ENCODE measurements around the gene DAD1.

Gene DAD1

DNA sequence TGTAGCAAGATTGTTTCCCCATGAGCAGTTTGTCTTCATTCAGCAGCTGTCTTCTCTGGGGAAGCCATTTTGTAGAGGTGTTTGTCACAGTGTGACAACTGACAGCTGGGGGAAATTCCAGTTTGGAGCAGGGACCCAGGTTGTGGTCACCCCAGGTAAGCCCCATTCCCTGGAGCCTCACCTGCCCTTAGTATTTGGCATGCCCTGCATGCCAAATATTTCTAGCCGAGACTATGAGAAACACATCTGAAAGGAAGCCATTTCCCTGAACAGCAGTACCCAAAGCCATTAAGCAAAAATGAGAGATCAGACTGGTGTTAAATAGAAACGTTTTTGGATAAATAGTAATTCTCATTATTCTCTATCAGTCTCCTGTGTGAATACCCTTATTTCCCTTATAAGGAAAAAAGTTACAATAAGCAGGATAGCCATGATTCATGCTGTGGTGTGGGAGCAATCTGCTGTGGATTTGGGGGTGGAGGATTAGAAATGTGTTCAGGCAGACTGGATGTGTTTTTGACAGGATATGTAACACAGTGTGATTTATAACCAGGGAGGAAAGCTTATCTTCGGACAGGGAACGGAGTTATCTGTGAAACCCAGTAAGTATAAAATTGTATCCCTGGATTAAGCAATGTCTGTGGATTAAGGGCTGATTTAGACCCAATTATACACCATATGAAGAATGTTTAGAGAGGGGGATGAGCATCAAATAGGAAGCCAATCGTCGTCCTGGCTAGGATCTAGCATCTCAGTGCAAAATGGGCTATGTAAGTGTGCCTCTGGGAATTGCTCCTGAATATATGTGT lies 68.9 kb downstream of the DAD1 start:
- TF ChIP-seq, protein P1, sequence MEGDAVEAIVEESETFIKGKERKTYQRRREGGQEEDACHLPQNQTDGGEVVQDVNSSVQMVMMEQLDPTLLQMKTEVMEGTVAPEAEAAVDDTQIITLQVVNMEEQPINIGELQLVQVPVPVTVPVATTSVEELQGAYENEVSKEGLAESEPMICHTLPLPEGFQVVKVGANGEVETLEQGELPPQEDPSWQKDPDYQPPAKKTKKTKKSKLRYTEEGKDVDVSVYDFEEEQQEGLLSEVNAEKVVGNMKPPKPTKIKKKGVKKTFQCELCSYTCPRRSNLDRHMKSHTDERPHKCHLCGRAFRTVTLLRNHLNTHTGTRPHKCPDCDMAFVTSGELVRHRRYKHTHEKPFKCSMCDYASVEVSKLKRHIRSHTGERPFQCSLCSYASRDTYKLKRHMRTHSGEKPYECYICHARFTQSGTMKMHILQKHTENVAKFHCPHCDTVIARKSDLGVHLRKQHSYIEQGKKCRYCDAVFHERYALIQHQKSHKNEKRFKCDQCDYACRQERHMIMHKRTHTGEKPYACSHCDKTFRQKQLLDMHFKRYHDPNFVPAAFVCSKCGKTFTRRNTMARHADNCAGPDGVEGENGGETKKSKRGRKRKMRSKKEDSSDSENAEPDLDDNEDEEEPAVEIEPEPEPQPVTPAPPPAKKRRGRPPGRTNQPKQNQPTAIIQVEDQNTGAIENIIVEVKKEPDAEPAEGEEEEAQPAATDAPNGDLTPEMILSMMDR (IDR thresholded peaks at IDR 0.05; ENCODE audit: extremely low read depth, missing control alignments), result no peak
- no peak for DNase-seq (ENCODE audit: low spot score)

DNA sequence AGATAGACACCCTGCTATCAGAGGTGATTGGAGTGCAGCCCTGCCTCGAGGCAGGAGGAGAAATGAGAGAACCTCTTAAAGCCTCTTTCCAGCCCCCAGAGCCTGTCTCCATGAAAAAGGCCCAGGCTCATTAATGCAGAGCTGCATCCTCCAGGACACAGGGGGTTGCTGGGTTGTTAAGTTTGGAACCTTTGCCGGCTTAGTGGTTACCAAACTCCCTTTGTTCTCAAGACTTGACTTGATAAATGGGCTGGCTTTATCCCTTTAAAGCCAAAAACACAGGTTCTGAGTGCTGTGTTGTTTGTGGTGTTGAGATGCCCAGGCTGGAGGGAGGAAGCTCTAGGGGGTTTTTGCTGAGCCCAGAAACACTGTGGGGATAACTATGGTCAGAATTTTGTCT lies 71.0 kb downstream of the DAD1 start:
- no peak for DNase-seq (ENCODE audit: low spot score)
- TF ChIP-seq, protein P1 (IDR thresholded peaks at IDR 0.05; ENCODE audit: extremely low read depth, missing control alignments), result no peak

DNA sequence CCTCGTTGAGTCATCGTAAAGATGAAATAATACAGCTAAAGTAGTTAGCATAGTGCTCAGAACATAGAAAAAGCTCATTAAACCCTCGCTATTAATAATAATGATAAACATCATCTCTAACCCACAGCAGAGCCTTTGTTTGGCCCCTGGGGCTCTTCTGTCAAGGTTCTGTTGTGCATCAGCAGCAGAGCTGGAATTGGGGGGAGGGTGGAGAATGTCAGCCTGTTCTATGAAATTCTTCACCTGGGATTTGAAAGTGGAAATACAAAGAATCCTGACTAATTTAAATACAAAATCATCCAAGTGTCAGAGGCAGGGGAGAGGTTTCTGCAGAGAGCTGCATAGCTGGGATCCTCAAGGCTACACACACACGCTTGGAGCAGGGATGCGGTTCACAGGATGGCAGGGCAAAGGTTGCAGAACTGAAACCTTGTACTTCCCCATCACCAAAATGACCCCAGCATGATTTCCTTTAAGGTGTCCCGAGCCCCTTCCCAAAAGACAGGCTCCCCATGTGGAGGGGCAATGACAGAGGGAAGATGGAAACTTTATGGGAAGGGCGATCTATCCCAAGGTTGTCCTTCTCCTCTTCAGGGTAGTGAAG lies 71.8 kb downstream of the DAD1 start:
- no peak for DNase-seq (ENCODE audit: low spot score)
- TF ChIP-seq, protein P1 (IDR thresholded peaks at IDR 0.05; ENCODE audit: extremely low read depth, missing control alignments), result no peak

DNA sequence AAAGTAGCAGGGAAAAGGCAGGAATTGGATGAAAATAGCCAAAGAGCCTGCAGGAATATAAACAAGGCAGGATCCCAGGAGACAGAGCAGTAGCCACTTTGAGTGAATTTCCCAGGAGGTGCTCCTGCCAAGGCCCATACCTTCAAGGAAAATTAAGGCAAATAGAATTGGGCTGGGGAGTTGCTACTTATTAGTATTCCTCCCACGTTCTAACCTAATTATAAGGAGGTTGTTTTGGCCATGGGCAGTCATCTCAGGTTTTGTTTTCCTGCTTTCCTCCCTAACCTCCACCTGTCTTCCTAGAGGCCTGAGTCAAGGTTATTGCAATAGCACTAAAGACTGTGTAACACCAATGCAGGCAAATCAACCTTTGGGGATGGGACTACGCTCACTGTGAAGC lies 73.1 kb downstream of the DAD1 start:
- no peak for DNase-seq (ENCODE audit: low spot score)
- TF ChIP-seq, protein P1 (IDR thresholded peaks at IDR 0.05; ENCODE audit: extremely low read depth, missing control alignments), result no peak

Measured in GM20000 (cell line).